Measurements from ENCODE around the gene ALKBH3.

ALKBH3 gene

DNA sequence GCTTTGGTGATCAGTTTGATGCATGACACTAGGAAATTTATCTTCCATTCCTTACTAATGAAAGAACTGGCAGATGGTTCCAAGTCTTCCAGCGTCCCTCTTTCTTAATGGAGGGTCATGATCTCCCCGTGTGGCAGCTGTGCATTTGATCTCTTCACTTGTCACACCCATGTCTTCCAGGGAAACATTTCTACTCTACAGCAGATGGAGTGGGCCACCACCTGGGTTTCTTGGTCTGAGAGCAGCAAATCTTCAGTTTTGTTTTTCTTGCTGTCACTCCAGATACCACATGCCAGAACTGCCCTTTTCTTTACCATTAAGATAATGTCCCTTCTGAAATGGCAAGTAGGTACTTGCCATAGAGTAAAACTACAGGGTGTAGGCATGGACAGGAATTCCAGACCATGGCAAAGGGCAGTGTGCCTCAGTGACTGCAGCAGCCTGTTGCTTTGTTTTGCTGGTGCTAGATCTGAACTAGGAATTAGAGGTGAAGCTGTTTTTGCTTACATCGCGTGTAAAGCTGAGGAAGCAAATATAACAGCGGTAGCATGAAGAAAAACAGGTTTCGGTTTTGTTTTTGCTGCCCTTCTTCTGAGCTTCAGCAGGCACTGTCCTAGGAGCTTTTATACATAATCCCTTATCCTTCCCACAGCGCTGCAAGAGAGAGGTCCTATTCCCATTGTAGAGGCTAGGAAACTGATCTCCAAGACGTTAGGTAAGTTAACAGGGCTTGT lies 41.1 kb downstream of the ALKBH3 start:
- ChIA-PET POLR2A (ENCODE audit: low non-redundant PET) (no interaction called here), CTCF (interaction anchor here (0.6 kb wide), 1 partner anchor 34 kb away, joined by 3 read pairs; no protein-coding TSS in a partner anchor)
- TF ChIP-seq, protein P1, sequence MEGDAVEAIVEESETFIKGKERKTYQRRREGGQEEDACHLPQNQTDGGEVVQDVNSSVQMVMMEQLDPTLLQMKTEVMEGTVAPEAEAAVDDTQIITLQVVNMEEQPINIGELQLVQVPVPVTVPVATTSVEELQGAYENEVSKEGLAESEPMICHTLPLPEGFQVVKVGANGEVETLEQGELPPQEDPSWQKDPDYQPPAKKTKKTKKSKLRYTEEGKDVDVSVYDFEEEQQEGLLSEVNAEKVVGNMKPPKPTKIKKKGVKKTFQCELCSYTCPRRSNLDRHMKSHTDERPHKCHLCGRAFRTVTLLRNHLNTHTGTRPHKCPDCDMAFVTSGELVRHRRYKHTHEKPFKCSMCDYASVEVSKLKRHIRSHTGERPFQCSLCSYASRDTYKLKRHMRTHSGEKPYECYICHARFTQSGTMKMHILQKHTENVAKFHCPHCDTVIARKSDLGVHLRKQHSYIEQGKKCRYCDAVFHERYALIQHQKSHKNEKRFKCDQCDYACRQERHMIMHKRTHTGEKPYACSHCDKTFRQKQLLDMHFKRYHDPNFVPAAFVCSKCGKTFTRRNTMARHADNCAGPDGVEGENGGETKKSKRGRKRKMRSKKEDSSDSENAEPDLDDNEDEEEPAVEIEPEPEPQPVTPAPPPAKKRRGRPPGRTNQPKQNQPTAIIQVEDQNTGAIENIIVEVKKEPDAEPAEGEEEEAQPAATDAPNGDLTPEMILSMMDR (conservative IDR thresholded peaks at IDR 0.05; ENCODE audit: low read depth), result no peak
- no peak overlapping the region for H3K27ac ChIP-seq
- no peak for DNase-seq (ENCODE audit: low spot score)

DNA sequence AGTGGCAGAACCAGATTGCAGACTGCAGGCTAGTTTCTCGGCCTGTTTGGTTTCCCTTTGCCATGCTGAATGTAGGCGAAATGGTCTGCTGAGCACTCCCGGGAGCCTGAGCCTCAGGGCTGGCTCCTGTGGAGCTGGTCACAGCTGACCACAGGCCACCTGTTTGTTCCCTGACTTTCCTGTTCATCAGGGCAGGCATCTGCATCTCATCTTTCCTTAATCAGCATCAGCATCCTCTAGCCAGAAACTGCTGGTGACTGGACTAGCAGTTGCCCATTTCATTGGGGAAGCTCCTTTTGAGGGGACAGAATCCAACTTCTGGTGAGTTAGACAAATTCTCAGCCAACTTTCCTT lies 41.6 kb downstream of the ALKBH3 start:
- POLR2A ChIA-PET (ENCODE audit: low non-redundant PET), result no interaction called here

DNA sequence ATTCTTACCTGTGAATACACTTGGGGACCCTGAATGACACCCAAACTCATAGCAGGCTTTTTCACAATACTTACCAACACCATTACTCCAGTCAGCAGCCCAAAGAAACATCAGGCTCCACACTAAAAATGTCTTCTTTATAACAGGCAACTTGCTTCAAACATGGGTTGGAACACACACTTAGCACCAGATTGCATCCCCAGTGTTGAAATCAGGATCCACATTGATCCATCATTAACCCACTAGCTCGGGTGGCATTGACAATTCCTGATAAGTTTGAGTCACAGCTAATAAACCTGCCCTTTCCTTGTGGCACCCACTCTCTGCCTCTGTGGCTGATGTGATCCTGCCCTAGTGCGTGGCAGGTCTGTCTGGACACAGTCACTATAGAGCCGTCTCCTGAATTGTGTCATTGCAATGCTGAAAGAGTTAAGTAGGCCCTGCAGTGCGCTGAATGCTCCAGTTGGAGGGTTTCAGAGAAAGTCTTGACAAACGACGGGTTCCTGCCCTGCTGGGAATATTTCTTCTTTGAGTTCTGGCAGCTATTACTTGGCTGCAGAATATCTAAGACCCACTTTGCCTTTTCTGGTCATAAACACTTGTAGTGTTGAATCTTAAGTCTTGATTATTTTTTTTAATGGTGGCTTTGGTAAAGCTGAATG lies 42.2 kb downstream of the ALKBH3 start:
- no peak overlapping the region for H3K27ac ChIP-seq
- POLR2A ChIA-PET (ENCODE audit: low non-redundant PET), result no interaction called here
- CTCF ChIA-PET, result no interaction called here
- TF ChIP-seq, protein P1 (conservative IDR thresholded peaks at IDR 0.05; ENCODE audit: low read depth), result no peak
- DNase-seq (ENCODE audit: low spot score), result no peak

More for the DNA sequence above, 41.6 kb downstream of the ALKBH3 start:
- TF ChIP-seq, protein P1 (conservative IDR thresholded peaks at IDR 0.05; ENCODE audit: low read depth), result no peak
- CTCF ChIA-PET, result interaction anchor here (0.6 kb wide), 1 partner anchor 34 kb away, joined by 3 read pairs; no protein-coding TSS in a partner anchor
- H3K27ac ChIP-seq, result no peak overlapping the region
- no peak for DNase-seq (ENCODE audit: low spot score)

DNA sequence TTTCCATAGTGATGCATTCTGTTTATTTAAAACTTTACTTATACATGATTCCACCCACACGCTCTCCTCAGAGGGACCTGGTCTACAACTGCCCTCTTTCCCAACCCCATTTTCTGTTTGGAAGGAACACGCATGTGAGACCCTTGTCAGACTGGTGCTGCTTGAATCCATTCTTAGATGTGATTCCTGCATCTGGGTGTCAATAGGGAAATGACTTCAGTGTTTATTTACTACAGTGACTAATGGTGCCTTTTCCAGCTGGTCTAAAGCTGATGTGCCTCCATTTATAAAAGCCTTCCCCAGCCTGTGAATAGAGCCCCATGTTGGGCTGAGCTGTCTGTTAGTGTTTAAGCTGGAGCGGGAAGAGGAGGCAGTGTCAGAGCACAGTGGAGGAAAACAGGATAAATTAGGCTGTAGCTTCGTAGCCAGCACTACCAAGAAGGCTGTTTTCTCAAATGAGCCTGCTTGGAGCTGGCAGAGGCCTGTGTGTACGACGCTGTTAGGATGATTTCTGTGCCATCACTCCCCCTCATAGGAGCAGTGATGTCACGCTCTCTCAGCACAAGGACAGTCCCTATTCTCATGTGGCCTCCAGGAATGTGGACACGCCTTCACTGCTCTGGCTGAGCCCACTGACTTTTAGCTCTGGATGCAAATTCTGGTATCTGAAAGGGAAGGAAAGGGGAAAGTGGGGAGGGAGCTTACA lies 42.9 kb downstream of the ALKBH3 start:
- TF ChIP-seq, protein P1 (conservative IDR thresholded peaks at IDR 0.05; ENCODE audit: low read depth), result no peak
- CTCF ChIA-PET, result interaction anchor here (0.6 kb wide), 1 partner anchor 356 kb away, joined by 3 read pairs; no protein-coding TSS in a partner anchor
- POLR2A ChIA-PET (ENCODE audit: low non-redundant PET), result no interaction called here
- no peak for DNase-seq (ENCODE audit: low spot score)
- no peak overlapping the region for H3K27ac ChIP-seq

GRCh38 chr11:43924112-43924855 lies 43.7 kb downstream of the ALKBH3 start:
- ChIA-PET POLR2A (ENCODE audit: low non-redundant PET) (no interaction called here), CTCF (interaction anchor here (0.6 kb wide), 2 partner anchors 331 to 356 kb away, joined by 3 to 7 read pairs; no protein-coding TSS in a partner anchor)
- no peak overlapping the region for H3K27ac ChIP-seq
- DNase-seq (ENCODE audit: low spot score), result no peak
- TF ChIP-seq, protein P1 (conservative IDR thresholded peaks at IDR 0.05; ENCODE audit: low read depth), result no peak
